Measurements from ENCODE around the gene PROC. TPM values are rescaled to one million over a fixed set of nuclear protein-coding genes. Genes with fewer than 3 reads are reported as not detected.
A peak's percentile ranks its signal among the peaks of the same experiment; 100 is the strongest.
"Not testable (repeated sequence)": the region's sequence is repeated elsewhere in the genome, so short reads cannot be mapped to it uniquely, and the experiment has no call there.

The PROC gene
- total RNA-seq, 1 donor from 2014 or later: under 0.01 TPM

- DNase-seq (ENCODE audit: low read depth in 2 of 2): no peak
Observed at GRCh38 chr2:127394492-127394891, 23.7 kb upstream of the PROC start.

- DNase-seq (ENCODE audit: low read depth in 2 of 2): no peak
Observed at GRCh38 chr2:127397568-127398238, 20.5 kb upstream of the PROC start.

GRCh38 chr2:127398239-127398590 lies 20.0 kb upstream of the PROC start:
- peak in 1 of 2 donors; percentile 91 for DNase-seq (ENCODE audit: low read depth in 2 of 2)

GRCh38 chr2:127400533-127400896 lies 17.7 kb upstream of the PROC start:
- DNase-seq (ENCODE audit: low read depth in 2 of 2): no peak

- DNase-seq (ENCODE audit: low read depth in 2 of 2): peak in 1 of 2 donors; percentile 35
Observed at GRCh38 chr2:127400897-127401756, 17.1 kb upstream of the PROC start.

- no peak for DNase-seq (ENCODE audit: low read depth in 2 of 2)
Observed at GRCh38 chr2:127401757-127402695, 16.2 kb upstream of the PROC start.

GRCh38 chr2:127403460-127403859 lies 14.8 kb upstream of the PROC start:
- DNase-seq (ENCODE audit: low read depth in 2 of 2): no peak

GRCh38 chr2:127404466-127405254 lies 13.6 kb upstream of the PROC start:
- no peak for DNase-seq (ENCODE audit: low read depth in 2 of 2)

- DNase-seq (ENCODE audit: low read depth in 2 of 2): no peak
Observed at GRCh38 chr2:127405255-127405610, 13.0 kb upstream of the PROC start.

GRCh38 chr2:127406454-127406853 lies 11.8 kb upstream of the PROC start:
- DNase-seq (ENCODE audit: low read depth in 2 of 2): no peak

- no peak for DNase-seq (ENCODE audit: low read depth in 2 of 2)
Observed at GRCh38 chr2:127407091-127407490, 11.1 kb upstream of the PROC start.

- no peak for DNase-seq (ENCODE audit: low read depth in 2 of 2)
Observed at GRCh38 chr2:127407661-127408003, 10.6 kb upstream of the PROC start.

- DNase-seq (ENCODE audit: low read depth in 2 of 2): peak; percentile 66 to 94
Observed at GRCh38 chr2:127408004-127408806, 10.0 kb upstream of the PROC start.

GRCh38 chr2:127408807-127409099 lies 9.5 kb upstream of the PROC start:
- DNase-seq (ENCODE audit: low read depth in 2 of 2): no peak

- DNase-seq (ENCODE audit: low read depth in 2 of 2): not testable (repeated sequence)
Observed at GRCh38 chr2:127409716-127410115, 8.5 kb upstream of the PROC start.

GRCh38 chr2:127410871-127411652 lies 7.2 kb upstream of the PROC start:
- peak; percentile 57 to 61 for DNase-seq (ENCODE audit: low read depth in 2 of 2)

- peak; percentile 55 to 70 for DNase-seq (ENCODE audit: low read depth in 2 of 2)
Observed at GRCh38 chr2:127411653-127412369, 6.4 kb upstream of the PROC start.

- DNase-seq (ENCODE audit: low read depth in 2 of 2): no peak
Observed at GRCh38 chr2:127413200-127413599, 5.0 kb upstream of the PROC start.

Data from dermis microvascular lymphatic vessel endothelial cell (primary cell).